HCT116 (cell line): ENCODE measurements around the gene COX8A.
A peak's percentile ranks its signal among the peaks of the same experiment; 100 is the strongest.

Experiments
- CTCF ChIP-seq, 3 experiments: fragments of 200-600 bp in 1 of 3; sonication (generic) in 1 of 3; IDR thresholded peaks in 2 of 3; conservative IDR thresholded peaks in 1 of 3; 2 replicates each; pipeline ENCODE4 v1.5.1; 2012 to 2017; ENCODE audit warnings: low read depth in 2 of 3, low read length in 2 of 3, antibody characterized with exemption in 1 of 3, borderline replicate concordance in 1 of 3, control low read depth in 1 of 3, mild to moderate bottlenecking in 1 of 3, mixed read lengths in 1 of 3, mixed run types in 1 of 3, moderate library complexity in 1 of 3; ENCODE audit not compliant: insufficient read depth in 1 of 3
- MAX ChIP-seq: IDR thresholded peaks from 2 replicates; pipeline ENCODE4 v1.6.1; 2012
- POLR2A ChIP-seq: IDR thresholded peaks from 2 replicates; pipeline ENCODE4 v1.7.0; 2011; ENCODE audit warnings: borderline replicate concordance; ENCODE audit not compliant: insufficient read depth, insufficient read length; ENCODE audit errors: extremely low read depth
- POLR2AphosphoS5 ChIP-seq: IDR thresholded peaks from 2 replicates; pipeline ENCODE4 v1.6.1; 2011; ENCODE audit warnings: mild to moderate bottlenecking, low read depth, low read length, moderate library complexity
- RAD21 ChIP-seq: IDR thresholded peaks from 2 replicates; pipeline ENCODE4 v1.6.1; 2012; ENCODE audit warnings: low read depth, mild to moderate bottlenecking
- SIN3A ChIP-seq: IDR thresholded peaks from 2 replicates; pipeline ENCODE4 v1.6.1; 2012; ENCODE audit warnings: low read depth
- ZBTB33 ChIP-seq: IDR thresholded peaks from 2 replicates; pipeline ENCODE4 v1.6.1; 2011; ENCODE audit warnings: mild to moderate bottlenecking, low read length, moderate library complexity; ENCODE audit not compliant: insufficient replicate concordance; ENCODE audit errors: extremely low read depth

- TF ChIP-seq CTCF (IDR thresholded peaks at IDR 0.05 in 2 of 3, conservative IDR thresholded peaks at IDR 0.05 in 1 of 3; ENCODE audit: borderline replicate concordance in 1 of 3, insufficient read depth in 1 of 3, low read depth in 2 of 3, low read length in 2 of 3) (no peak), POLR2AphosphoS5 (peak; percentile 95), ZBTB33 (no peak), POLR2A (no peak), RAD21 (no peak), MAX (peak; percentile 81), SIN3A (peak; percentile 98)
Measured at GRCh38 chr11:63974259-63975143, at the start of gene COX8A.
